ENCODE measurements around the gene CFTR.
"Not testable (repeated sequence)": the region's sequence is repeated elsewhere in the genome, so short reads cannot be mapped to it uniquely, and the experiment has no call there.

The CFTR gene

DNA sequence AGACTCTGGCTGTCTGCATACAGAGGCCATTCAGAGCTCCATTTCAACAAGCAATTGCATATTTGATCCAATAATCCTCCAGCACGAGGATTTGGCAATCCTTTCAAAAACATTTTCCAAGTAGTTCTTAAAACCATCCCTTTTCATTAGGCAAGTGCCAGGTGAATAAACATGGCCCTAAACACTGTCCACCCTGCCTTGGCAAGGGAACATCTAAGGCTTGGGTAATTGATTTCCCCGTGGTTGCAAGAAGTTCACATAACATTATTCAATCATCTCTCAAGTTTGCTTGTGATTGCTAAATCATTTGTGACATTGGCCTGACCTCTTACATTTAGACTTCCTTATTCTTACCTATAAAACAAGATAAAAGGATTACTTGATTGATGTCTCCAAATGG, 218.2 kb downstream of the CFTR start:
- no peak for DNase-seq

DNA sequence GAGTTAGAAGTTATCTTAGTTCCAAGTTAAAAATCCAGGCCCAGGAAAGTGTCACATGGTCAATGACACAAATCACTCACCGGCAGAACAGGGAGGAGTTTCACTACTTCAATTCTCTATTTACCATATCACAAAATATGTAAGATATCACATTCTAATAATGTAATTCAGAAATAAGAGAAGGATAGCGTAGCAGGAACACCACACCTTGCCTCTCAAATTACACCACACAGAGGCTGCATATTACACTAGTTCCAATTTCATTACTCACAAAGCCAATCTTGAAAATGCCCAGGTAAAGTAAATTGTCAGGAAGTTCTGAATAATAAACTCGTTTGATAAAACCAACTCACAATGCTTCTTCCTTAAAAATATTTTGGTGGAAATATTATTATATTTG, 224.2 kb downstream of the CFTR start:
- DNase-seq: no peak

- no peak for DNase-seq
Observed at GRCh38 chr7:117705630-117706029, 225.8 kb downstream of the CFTR start.

GRCh38 chr7:117706210-117706609, 226.4 kb downstream of the CFTR start:
- no peak for DNase-seq

GRCh38 chr7:117707080-117707479, 227.3 kb downstream of the CFTR start:
- no peak for DNase-seq

- not testable (repeated sequence) for DNase-seq
Observed at GRCh38 chr7:117708173-117708572, 228.3 kb downstream of the CFTR start.

DNA sequence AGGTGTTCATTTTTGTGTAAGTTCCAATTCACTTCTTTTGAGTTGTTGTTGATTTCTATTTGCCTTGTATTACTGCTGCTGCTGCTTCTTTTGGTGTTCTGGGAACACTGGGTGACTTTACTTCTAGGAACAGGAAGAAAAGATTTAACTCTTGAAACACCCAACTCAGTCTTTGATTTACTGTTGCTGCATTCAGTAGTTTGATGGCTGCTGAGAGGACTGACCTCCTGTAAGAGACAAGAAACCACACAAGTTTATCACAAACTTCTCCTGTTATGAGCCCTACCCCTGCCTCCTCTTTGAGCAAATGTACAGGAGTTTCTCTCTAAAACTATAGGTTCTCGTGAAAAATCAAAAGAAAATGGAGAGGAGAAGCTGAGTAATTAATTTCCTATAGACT, 231.7 kb downstream of the CFTR start:
- DNase-seq: no peak

DNA sequence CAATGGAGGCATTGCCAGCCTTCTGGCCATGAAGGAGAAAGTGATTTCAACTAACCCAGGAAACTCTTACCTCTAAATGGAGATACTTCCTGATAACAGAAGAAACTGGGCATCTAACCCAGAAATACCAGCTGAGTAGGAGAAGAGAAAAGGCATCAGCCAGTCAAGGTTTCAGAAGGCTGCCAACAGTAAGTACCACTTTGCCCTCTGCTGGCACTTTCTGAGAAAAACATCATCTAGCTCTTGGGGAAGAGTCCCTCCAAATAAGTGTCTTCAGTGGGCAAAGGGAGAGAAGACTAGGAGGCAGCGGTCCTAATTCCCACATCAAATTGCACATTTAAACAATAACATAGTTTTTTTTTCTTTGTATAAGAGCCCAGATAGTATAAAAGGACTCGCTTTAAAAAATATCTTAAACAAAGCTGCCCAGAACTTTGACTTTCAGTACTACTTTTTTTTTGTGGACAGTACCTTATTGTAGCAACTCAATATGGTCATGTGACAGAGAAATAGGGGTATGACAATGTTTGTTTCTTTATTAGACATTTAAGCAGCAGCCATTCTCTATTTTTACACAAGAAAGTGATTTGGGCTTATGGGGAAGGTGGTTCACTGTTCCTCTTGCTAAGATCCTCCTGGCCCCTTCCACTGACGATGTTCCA, 236.1 kb downstream of the CFTR start:
- peak; percentile 43 to 50 for DNase-seq

DNA sequence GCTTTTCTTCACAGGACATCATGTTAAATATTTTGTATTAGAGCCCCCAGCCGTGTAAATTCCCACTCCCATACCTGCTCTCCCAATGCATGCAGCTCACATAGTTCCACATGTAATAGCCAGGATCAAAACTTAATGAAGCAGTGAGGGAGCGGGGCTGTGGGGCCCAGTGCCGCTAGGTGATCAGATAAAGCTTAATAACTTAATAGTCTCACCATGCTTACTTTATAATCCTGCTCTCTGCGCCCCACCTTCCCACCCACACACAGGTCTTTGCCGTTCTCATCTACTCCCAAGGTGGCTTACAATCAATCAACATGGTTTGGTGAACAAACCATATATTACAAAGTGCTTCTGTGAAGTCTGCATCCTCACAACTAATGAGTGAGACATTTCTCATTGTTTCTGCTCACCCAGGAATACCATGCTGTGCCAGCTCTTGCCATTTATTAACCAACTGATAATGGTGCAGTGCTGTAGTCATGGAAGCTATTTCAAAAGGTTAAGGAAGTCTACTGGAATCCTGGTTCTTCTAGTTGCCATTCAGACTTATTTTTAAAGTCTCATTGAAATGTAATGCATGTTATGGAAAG, 237.0 kb downstream of the CFTR start:
- no peak for DNase-seq

DNA sequence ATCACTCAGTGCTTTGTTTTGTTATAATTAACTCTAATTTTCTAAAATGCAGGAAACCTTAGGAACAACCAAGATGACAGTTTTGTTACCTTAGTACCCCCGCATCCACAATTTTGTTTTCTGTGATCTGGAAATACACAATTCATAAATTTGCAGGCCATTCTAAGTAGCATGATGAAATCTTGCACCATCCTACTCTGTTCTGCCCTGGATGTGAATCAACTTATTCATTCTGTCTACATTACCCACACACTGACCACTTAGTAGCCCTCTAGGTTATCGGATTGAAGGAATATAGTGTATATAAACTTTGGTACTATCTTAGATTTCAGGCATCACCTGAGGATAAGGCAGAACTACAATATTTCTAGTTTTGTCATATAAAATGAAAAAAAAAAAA, 237.5 kb downstream of the CFTR start:
- DNase-seq: no peak

Data from AML-193 (cell line).